Gastroesophageal sphincter (tissue), 4 donors: Measurements from ENCODE around the gene MYBBP1A. TPM values are rescaled to one million over a fixed set of nuclear protein-coding genes. Genes with fewer than 3 reads are reported as not detected.

Experiments used
- ATAC-seq: fragments of 150-250 bp; one replicate; pipeline ENCODE4 v1.9.1; 2016; ENCODE audit warnings: mild to moderate bottlenecking, moderate library complexity
- H3K27ac ChIP-seq, 4 donors: fragments of 200-600 bp; sonication (generic) in 3 of 4; 1 replicate in 3 of 4; 2 replicates in 1 of 4; pipeline ENCODE4 v1.5.1; 2016 to 2019
- H3K27me3 ChIP-seq: fragments of 200-600 bp; sonication (generic); one replicate; pipeline ENCODE4 v1.5.1; 2019
- H3K36me3 ChIP-seq, 2 donors: fragments of 200-600 bp; sonication (generic); one replicate each; pipeline ENCODE4 v1.5.1; 2019; ENCODE audit warnings: control low read depth in 1 of 2
- H3K4me1 ChIP-seq, 3 donors: fragments of 200-600 bp; sonication (generic); 1 replicate in 2 of 3; 2 replicates in 1 of 3; pipeline ENCODE4 v1.5.1; 2016 to 2019; ENCODE audit warnings: control low read depth in 2 of 3
- H3K4me3 ChIP-seq, 2 donors: fragments of 200-600 bp; sonication (generic); one replicate each; pipeline ENCODE4 v1.5.1; 2019; ENCODE audit warnings: mild to moderate bottlenecking in 1 of 2, moderate library complexity in 1 of 2
- H3K9me3 ChIP-seq, 3 donors: fragments of 200-600 bp; sonication (generic); one replicate each; pipeline ENCODE4 v1.5.1; 2017 to 2019; ENCODE audit warnings: control low read depth in 2 of 3
- EP300 ChIP-seq: sonication (generic); formaldehyde crosslinking; IDR thresholded peaks from one replicate; pipeline ENCODE4 v1.6.1; 2017; ENCODE audit warnings: antibody characterized with exemption, mild to moderate bottlenecking
- POLR2A ChIP-seq, 2 donors: fragments of 450-650 bp; IDR thresholded peaks; one replicate each; pipeline ENCODE4 v1.6.1; 2017; ENCODE audit warnings: antibody characterized with exemption in 2 of 2, mild to moderate bottlenecking in 2 of 2, moderate library complexity in 1 of 2
- POLR2AphosphoS5 ChIP-seq: sonication (generic); formaldehyde crosslinking; IDR thresholded peaks from one replicate; pipeline ENCODE4 v1.6.1; 2017; ENCODE audit warnings: antibody characterized with exemption
- WGBS, 2 donors: methylation state at CpG; one replicate each; pipeline ENCODE4 v1.1.5; 2018; ENCODE audit warnings: low coverage in 1 of 2; 5-methylcytosine and 5-hydroxymethylcytosine counted together
- total RNA-seq, 4 donors: library from RNA; depleted of rRNA; stranded (reverse); fragments of >200 nt; gene quantifications; one replicate each; pipeline ENCODE4 v1.1.0, GENCODE V29; 2016
- TF ChIP-seq, protein P1 (sequence below), 4 experiments: fragments of 200-600 bp in 2 of 4; fragments of 450-650 bp in 2 of 4; sonication (generic) in 1 of 4; IDR thresholded peaks; one replicate each; pipeline ENCODE4 v1.5.1; 2017 to 2019; ENCODE audit warnings: antibody characterized with exemption in 4 of 4, mild to moderate bottlenecking in 2 of 4, moderate library complexity in 2 of 4

The MYBBP1A gene
- total RNA-seq, 4 donors from 2014 or later: 19.1 to 46.4 (median 40.9) TPM

DNA sequence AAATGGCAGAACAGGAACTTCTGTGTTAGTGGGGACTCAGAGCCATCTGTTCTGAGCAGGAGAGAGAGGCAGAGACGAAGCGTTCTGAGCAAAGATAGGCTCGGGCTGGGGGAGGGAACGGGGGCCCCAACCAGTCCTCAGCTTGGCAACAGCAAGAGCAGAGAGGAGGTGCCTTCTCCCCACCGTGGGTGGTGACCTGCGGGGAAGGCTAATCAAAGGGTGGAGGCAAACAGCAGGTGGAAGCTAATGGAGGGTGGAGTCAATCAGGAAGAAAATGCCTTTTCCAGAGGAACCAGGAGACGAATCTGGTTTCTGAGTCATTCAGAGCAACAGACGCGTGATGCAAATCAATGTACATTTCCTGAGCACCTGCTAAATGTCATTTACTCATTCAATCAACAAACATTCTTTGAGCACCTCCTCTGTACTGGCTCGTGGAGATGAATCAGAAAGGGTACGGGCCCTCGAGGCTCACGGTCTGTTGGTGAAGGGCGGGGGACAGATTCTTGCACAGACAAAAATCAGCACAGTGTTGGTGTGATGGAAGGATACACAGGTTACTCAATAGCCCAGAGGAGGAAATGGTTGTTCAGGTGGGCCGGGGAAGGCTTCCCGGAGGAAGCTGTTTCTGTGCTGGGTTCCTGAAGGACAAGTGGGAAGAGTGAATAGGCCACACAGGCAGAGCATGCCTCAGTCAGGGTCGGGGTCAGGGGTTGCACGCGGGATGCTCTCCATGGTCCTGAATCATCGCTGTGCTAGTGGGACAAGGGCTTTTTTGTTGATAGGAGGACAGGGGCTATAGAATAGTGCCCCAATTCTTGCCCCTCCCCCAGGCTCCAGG, 62.2 kb downstream of the MYBBP1A start:
- Histone ChIP-seq H3K27me3 (no peaks in the 10 kb centered on the region), H3K27ac (no peak overlapping the region), H3K4me1 (peaks cover 0 to 8% (median 0%) of the 10 kb centered on the region in 3 donors), H3K9me3 (no peaks in the 10 kb centered on the region), H3K4me3 (no peak overlapping the region), H3K36me3 (no peaks in the 10 kb centered on the region)
- no peak for ATAC-seq
- 44 to 54% methylated on average over 18 to 19 of the region's 20 CpGs for WGBS, 2 donors
- TF ChIP-seq EP300: no peak
- TF ChIP-seq POLR2AphosphoS5: no peak
- no peak for TF ChIP-seq POLR2A (IDR thresholded peaks at IDR 0.05)
- TF ChIP-seq, protein P1, sequence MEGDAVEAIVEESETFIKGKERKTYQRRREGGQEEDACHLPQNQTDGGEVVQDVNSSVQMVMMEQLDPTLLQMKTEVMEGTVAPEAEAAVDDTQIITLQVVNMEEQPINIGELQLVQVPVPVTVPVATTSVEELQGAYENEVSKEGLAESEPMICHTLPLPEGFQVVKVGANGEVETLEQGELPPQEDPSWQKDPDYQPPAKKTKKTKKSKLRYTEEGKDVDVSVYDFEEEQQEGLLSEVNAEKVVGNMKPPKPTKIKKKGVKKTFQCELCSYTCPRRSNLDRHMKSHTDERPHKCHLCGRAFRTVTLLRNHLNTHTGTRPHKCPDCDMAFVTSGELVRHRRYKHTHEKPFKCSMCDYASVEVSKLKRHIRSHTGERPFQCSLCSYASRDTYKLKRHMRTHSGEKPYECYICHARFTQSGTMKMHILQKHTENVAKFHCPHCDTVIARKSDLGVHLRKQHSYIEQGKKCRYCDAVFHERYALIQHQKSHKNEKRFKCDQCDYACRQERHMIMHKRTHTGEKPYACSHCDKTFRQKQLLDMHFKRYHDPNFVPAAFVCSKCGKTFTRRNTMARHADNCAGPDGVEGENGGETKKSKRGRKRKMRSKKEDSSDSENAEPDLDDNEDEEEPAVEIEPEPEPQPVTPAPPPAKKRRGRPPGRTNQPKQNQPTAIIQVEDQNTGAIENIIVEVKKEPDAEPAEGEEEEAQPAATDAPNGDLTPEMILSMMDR (IDR thresholded peaks at IDR 0.05): no peak

GRCh38 chr17:4490637-4491061, 64.5 kb downstream of the MYBBP1A start:
- Histone ChIP-seq H3K9me3 (no peaks in the 10 kb centered on the region), H3K27me3 (no peaks in the 10 kb centered on the region), H3K27ac (no peak overlapping the region), H3K36me3 (no peaks in the 10 kb centered on the region), H3K4me3 (no peak overlapping the region), H3K4me1 (no peaks in the 10 kb centered on the region)
- TF ChIP-seq POLR2AphosphoS5 (no peak), POLR2A (IDR thresholded peaks at IDR 0.05) (no peak), EP300 (no peak)
- TF ChIP-seq, protein P1 (IDR thresholded peaks at IDR 0.05): no peak
- ATAC-seq: no peak
- 57 to 75% methylated on average over 2 to 3 of the region's 7 CpGs for WGBS, 2 donors

- 83 to 91% methylated on average over 4 to 8 of the region's 9 CpGs for WGBS, 2 donors
- Histone ChIP-seq H3K27ac (no peak overlapping the region), H3K4me1 (no peaks in the 10 kb centered on the region), H3K4me3 (no peak overlapping the region), H3K27me3 (no peaks in the 10 kb centered on the region), H3K36me3 (no peaks in the 10 kb centered on the region), H3K9me3 (no peaks in the 10 kb centered on the region)
- ATAC-seq: no peak
- TF ChIP-seq EP300: no peak
These were observed 65.0 kb downstream of the MYBBP1A start for GRCh38 chr17:4490109-4490591.

DNA sequence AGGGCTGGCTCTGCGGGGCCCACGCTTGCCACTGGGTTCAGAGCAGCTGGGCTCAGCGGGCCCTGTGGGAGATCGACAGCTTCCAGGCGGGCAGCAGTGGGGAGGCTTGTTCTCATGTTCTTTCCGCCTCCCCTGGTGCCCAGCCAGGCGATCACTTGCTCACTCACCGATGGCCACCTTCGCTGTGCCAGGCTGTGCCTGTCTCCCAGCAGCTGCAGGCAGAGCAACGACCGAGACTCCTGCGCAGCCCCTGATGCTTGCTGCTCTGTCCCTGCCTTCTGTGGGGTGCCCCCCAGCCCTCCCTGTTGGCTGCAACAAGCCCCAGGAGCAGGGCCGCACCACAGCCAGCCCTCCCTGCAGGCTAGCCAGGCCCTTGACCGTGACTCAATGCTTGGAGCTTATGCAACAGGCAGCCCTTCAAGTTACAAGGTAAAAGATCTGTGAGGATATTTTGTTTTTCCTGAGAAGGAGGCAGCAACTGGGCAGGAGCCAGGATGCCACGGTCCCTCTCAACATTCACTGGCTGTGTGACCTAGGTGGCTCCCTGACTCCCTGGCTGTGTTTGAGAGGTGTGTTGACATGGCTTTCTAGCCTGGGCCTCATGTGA, 66.1 kb downstream of the MYBBP1A start:
- WGBS, 2 donors: 93% methylated on average over 3 of the region's 15 CpGs; no CpG with 5 or more reads in 1 of the 2 donors
- H3K4me1 ChIP-seq: no peaks in the 10 kb centered on the region
- H3K27ac ChIP-seq: no peak overlapping the region
- H3K9me3 ChIP-seq: no peaks in the 10 kb centered on the region
- ATAC-seq: no peak
- no peak for TF ChIP-seq EP300
- no peaks in the 10 kb centered on the region for H3K27me3 ChIP-seq
- H3K36me3 ChIP-seq: no peaks in the 10 kb centered on the region
- H3K4me3 ChIP-seq: no peak overlapping the region

Other genes starting within 250 kb of the MYBBP1A start
- gene UBE2G1, start 188.7 kb downstream of the MYBBP1A start, total RNA-seq: 10 to 100 TPM; 50.9 to 77.5 (median 67.9) TPM
- gene SPNS3, start 121.4 kb downstream of the MYBBP1A start, total RNA-seq: not detected
- gene SPNS2, start 56.5 kb downstream of the MYBBP1A start, total RNA-seq: 10 to 100 TPM; 10.4 to 17.4 (median 16.4) TPM
- 1 to 10 TPM in 1 of 4 donors, under 1 TPM in 2, not detected in 1; 0.27 to 5.9 (median 0.47) TPM for gene GGT6, start 5.2 kb upstream of the MYBBP1A start, total RNA-seq
- 1 to 10 TPM; 2.0 to 5.2 (median 3.7) TPM for gene SMTNL2, start 29.1 kb upstream of the MYBBP1A start, total RNA-seq
- under 1 TPM in 1 of 4 donors, not detected in 3; 0.12 TPM for gene ALOX15, start 86.3 kb upstream of the MYBBP1A start, total RNA-seq
- 10 to 100 TPM; 23.7 to 53.4 (median 28.5) TPM for gene PELP1, start 148.8 kb upstream of the MYBBP1A start, total RNA-seq
- gene ARRB2, start 155.2 kb upstream of the MYBBP1A start, total RNA-seq: 10 to 100 TPM; 18.7 to 33.6 (median 28.5) TPM
- gene MED11, start 176.0 kb upstream of the MYBBP1A start, total RNA-seq: 10 to 100 TPM; 21.9 to 28.9 (median 22.7) TPM
- gene ZMYND15, start 184.4 kb upstream of the MYBBP1A start, total RNA-seq: 1 to 10 TPM in 1 of 4 donors, under 1 TPM in 2, not detected in 1; 0.31 to 1.2 (median 0.67) TPM
- gene CXCL16, start 184.5 kb upstream of the MYBBP1A start, total RNA-seq: 10 to 100 TPM in 2 of 4 donors, 1 to 10 TPM in 2; 5.3 to 11.6 (median 8.3) TPM
- not detected for gene TM4SF5, start 216.5 kb upstream of the MYBBP1A start, total RNA-seq
- gene VMO1, start 231.0 kb upstream of the MYBBP1A start, total RNA-seq: 1 to 10 TPM in 2 of 4 donors, not detected in 2; 1.3 to 3.5 TPM
- not detected for gene GLTPD2, start 233.6 kb upstream of the MYBBP1A start, total RNA-seq
- 100 to 1,000 TPM; 184 to 242 (median 187) TPM for gene PSMB6, start 240.8 kb upstream of the MYBBP1A start, total RNA-seq